GM12892 (cell line): Measurements from ENCODE around the gene ZNF48.

Experiments
- POLR2AphosphoS5 ChIP-seq: IDR thresholded peaks from 2 replicates; pipeline ENCODE4 v1.6.1; 2011; ENCODE audit warnings: low read depth, low read length, control low read depth
- TAF1 ChIP-seq: IDR thresholded peaks from 2 replicates; pipeline ENCODE4 v1.6.1; 2011; ENCODE audit warnings: low read depth, mild to moderate bottlenecking, control low read depth, low read length, borderline replicate concordance

- TF ChIP-seq POLR2AphosphoS5 = no peak; the same call in 1 of the 2 replicates
- no peak for TF ChIP-seq TAF1
These were observed 18.0 kb upstream of the ZNF48 start for GRCh38 chr16:30377050-30377811.
